ENCODE measurements around the gene LAMB3. TPM values are rescaled to one million over a fixed set of nuclear protein-coding genes. Genes with fewer than 3 reads are reported as not detected.

Gene LAMB3
- total and polyA plus RNA-seq, 7 experiments from 2014 or later: 0.11 to 5.7 (median 0.62) TPM

GRCh38 chr1:209642816-209643215, 9.4 kb downstream of the LAMB3 start:
- H3K4me3 Mint-ChIP-seq: no peak overlapping the region
- no peaks in the 10 kb centered on the region for H3K9me3 Mint-ChIP-seq
- H3K4me1 ChIP-seq (ENCODE audit: control insufficient read depth in 2 of 2, insufficient read depth in 2 of 2, low read length in 2 of 2): no peaks in the 10 kb centered on the region
- H3K36me3 Mint-ChIP-seq: peaks cover 0 to 5% (median 0%) of the 10 kb centered on the region in 5 donors
- no peak overlapping the region for H3K4me3 ChIP-seq (ENCODE audit: low read length)
- ATAC-seq: no peak
- no peaks in the 10 kb centered on the region for H3K27me3 ChIP-seq (ENCODE audit: control insufficient read depth in 2 of 2, insufficient read depth in 2 of 2, low read length in 2 of 2)
- DNase-seq: no peak
- H3K27me3 Mint-ChIP-seq: no peaks in the 10 kb centered on the region
- no peak overlapping the region for H3K27ac ChIP-seq (ENCODE audit: low read depth, low read length)
- ChIA-PET CTCF (interaction anchor here (1.5 kb wide), 1 partner anchor 10 kb away, joined by 4 read pairs; the partner anchor contains the start of gene LAMB3), POLR2A (no interaction called here)
- H3K27ac Mint-ChIP-seq: no peak overlapping the region
- no peaks in the 10 kb centered on the region for H3K9me3 ChIP-seq (ENCODE audit: control insufficient read depth in 2 of 3, low read length in 3 of 3)
- no peaks in the 10 kb centered on the region for H3K36me3 ChIP-seq (ENCODE audit: control insufficient read depth in 2 of 3, insufficient read depth in 3 of 3, low read length in 3 of 3)
- peaks cover 0 to 9% (median 0%) of the 10 kb centered on the region in 7 donors for H3K4me1 Mint-ChIP-seq
- intact Hi-C loops (cut with micrococcal nuclease): no loop called here

- intact Hi-C loops (cut with micrococcal nuclease): no loop called here
- ATAC-seq (no peak), DNase-seq (no peak)
- ChIA-PET POLR2A (no interaction called here), CTCF (interaction anchor here (1.5 kb wide), 1 partner anchor 11 kb away, joined by 4 read pairs; the partner anchor contains the start of gene LAMB3)
- H3K27me3 ChIP-seq (ENCODE audit: control insufficient read depth in 2 of 2, insufficient read depth in 2 of 2, low read length in 2 of 2): no peaks in the 10 kb centered on the region
- Mint-ChIP-seq H3K27me3 (no peaks in the 10 kb centered on the region), H3K9me3 (no peaks in the 10 kb centered on the region), H3K27ac (no peak overlapping the region), H3K4me1 (peaks cover 0 to 6% (median 0%) of the 10 kb centered on the region in 7 donors), H3K36me3 (peaks cover 0 to 5% (median 0%) of the 10 kb centered on the region in 5 donors), H3K4me3 (no peak overlapping the region)
- no peaks in the 10 kb centered on the region for H3K4me1 ChIP-seq (ENCODE audit: control insufficient read depth in 2 of 2, insufficient read depth in 2 of 2, low read length in 2 of 2)
- no peak overlapping the region for H3K27ac ChIP-seq (ENCODE audit: low read depth, low read length)
- no peak overlapping the region for H3K4me3 ChIP-seq (ENCODE audit: low read length)
- no peaks in the 10 kb centered on the region for H3K36me3 ChIP-seq (ENCODE audit: control insufficient read depth in 2 of 3, insufficient read depth in 3 of 3, low read length in 3 of 3)
- no peaks in the 10 kb centered on the region for H3K9me3 ChIP-seq (ENCODE audit: control insufficient read depth in 2 of 3, low read length in 3 of 3)
Measured at GRCh38 chr1:209641832-209642172, 10.4 kb downstream of the LAMB3 start.

- intact Hi-C loops (cut with micrococcal nuclease): no loop called here
- POLR2A ChIA-PET: no interaction called here
- Mint-ChIP-seq H3K4me3 (no peak overlapping the region), H3K27me3 (no peaks in the 10 kb centered on the region), H3K9me3 (peaks cover 0 to 1% (median 0%) of the 10 kb centered on the region in 11 donors), H3K36me3 (peaks cover 0 to 5% (median 0%) of the 10 kb centered on the region in 5 donors), H3K27ac (no peak overlapping the region), H3K4me1 (peaks cover 4 to 13% (median 8%) of the 10 kb centered on the region in 7 donors)
- no peaks in the 10 kb centered on the region for H3K36me3 ChIP-seq (ENCODE audit: control insufficient read depth in 2 of 3, insufficient read depth in 3 of 3, low read length in 3 of 3)
- H3K9me3 ChIP-seq (ENCODE audit: control insufficient read depth in 2 of 3, low read length in 3 of 3): no peaks in the 10 kb centered on the region
- no peaks in the 10 kb centered on the region for H3K4me1 ChIP-seq (ENCODE audit: control insufficient read depth in 2 of 2, insufficient read depth in 2 of 2, low read length in 2 of 2)
- no peaks in the 10 kb centered on the region for H3K27me3 ChIP-seq (ENCODE audit: control insufficient read depth in 2 of 2, insufficient read depth in 2 of 2, low read length in 2 of 2)
- H3K4me3 ChIP-seq (ENCODE audit: low read length): no peak overlapping the region
- no peak overlapping the region for H3K27ac ChIP-seq (ENCODE audit: low read depth, low read length)
- ATAC-seq (no peak), DNase-seq (no peak)
- CTCF ChIA-PET: no interaction called here
Measured at GRCh38 chr1:209635850-209636249, 16.4 kb downstream of the LAMB3 start.

- Histone ChIP-seq H3K9me3 (ENCODE audit: control insufficient read depth in 2 of 3, low read length in 3 of 3) (no peaks in the 10 kb centered on the region), H3K4me3 (ENCODE audit: low read length) (no peak overlapping the region), H3K27me3 (ENCODE audit: control insufficient read depth in 2 of 2, insufficient read depth in 2 of 2, low read length in 2 of 2) (no peaks in the 10 kb centered on the region), H3K4me1 (ENCODE audit: control insufficient read depth in 2 of 2, insufficient read depth in 2 of 2, low read length in 2 of 2) (no peaks in the 10 kb centered on the region), H3K36me3 (ENCODE audit: control insufficient read depth in 2 of 3, insufficient read depth in 3 of 3, low read length in 3 of 3) (no peaks in the 10 kb centered on the region), H3K27ac (ENCODE audit: low read depth, low read length) (no peak overlapping the region)
- H3K27me3 Mint-ChIP-seq: no peaks in the 10 kb centered on the region
- peaks cover 0 to 5% (median 0%) of the 10 kb centered on the region in 5 donors for H3K36me3 Mint-ChIP-seq
- peaks cover 0 to 1% (median 0%) of the 10 kb centered on the region in 11 donors for H3K9me3 Mint-ChIP-seq
- H3K4me1 Mint-ChIP-seq: peaks cover 4 to 13% (median 8%) of the 10 kb centered on the region in 7 donors
- ChIA-PET CTCF (no interaction called here), POLR2A (no interaction called here)
- intact Hi-C loops (cut with micrococcal nuclease): no loop called here
- no peak overlapping the region for H3K27ac Mint-ChIP-seq
- no peak for ATAC-seq
- H3K4me3 Mint-ChIP-seq: no peak overlapping the region
- no peak for DNase-seq
Measured at GRCh38 chr1:209634005-209634737, 18.1 kb downstream of the LAMB3 start.

GRCh38 chr1:209633335-209633997, 18.8 kb downstream of the LAMB3 start:
- intact Hi-C loops (cut with micrococcal nuclease): no loop called here
- Mint-ChIP-seq H3K4me1 (peaks cover 4 to 20% (median 8%) of the 10 kb centered on the region in 7 donors), H3K27me3 (no peaks in the 10 kb centered on the region), H3K9me3 (peaks cover 0 to 1% (median 0%) of the 10 kb centered on the region in 11 donors), H3K4me3 (no peak overlapping the region), H3K36me3 (peaks cover 0 to 5% (median 0%) of the 10 kb centered on the region in 5 donors), H3K27ac (no peak overlapping the region)
- H3K4me1 ChIP-seq (ENCODE audit: control insufficient read depth in 2 of 2, insufficient read depth in 2 of 2, low read length in 2 of 2): no peaks in the 10 kb centered on the region
- H3K27ac ChIP-seq (ENCODE audit: low read depth, low read length): no peak overlapping the region
- DNase-seq: no peak
- H3K9me3 ChIP-seq (ENCODE audit: control insufficient read depth in 2 of 3, low read length in 3 of 3): no peaks in the 10 kb centered on the region
- H3K4me3 ChIP-seq (ENCODE audit: low read length): no peak overlapping the region
- CTCF ChIA-PET: no interaction called here
- no peak for ATAC-seq
- H3K36me3 ChIP-seq (ENCODE audit: control insufficient read depth in 2 of 3, insufficient read depth in 3 of 3, low read length in 3 of 3): no peaks in the 10 kb centered on the region
- H3K27me3 ChIP-seq (ENCODE audit: control insufficient read depth in 2 of 2, insufficient read depth in 2 of 2, low read length in 2 of 2): no peaks in the 10 kb centered on the region
- POLR2A ChIA-PET: no interaction called here

- no peaks in the 10 kb centered on the region for H3K36me3 ChIP-seq (ENCODE audit: control insufficient read depth in 2 of 3, insufficient read depth in 3 of 3, low read length in 3 of 3)
- Mint-ChIP-seq H3K9me3 (no peaks in the 10 kb centered on the region), H3K36me3 (peaks cover 0 to 2% (median 0%) of the 10 kb centered on the region in 5 donors), H3K4me1 (peaks cover 6 to 20% (median 7%) of the 10 kb centered on the region in 7 donors), H3K27me3 (no peaks in the 10 kb centered on the region), H3K4me3 (no peak overlapping the region), H3K27ac (no peak overlapping the region)
- no peak overlapping the region for H3K27ac ChIP-seq (ENCODE audit: low read depth, low read length)
- no peaks in the 10 kb centered on the region for H3K27me3 ChIP-seq (ENCODE audit: control insufficient read depth in 2 of 2, insufficient read depth in 2 of 2, low read length in 2 of 2)
- ATAC-seq: no peak
- H3K4me1 ChIP-seq (ENCODE audit: control insufficient read depth in 2 of 2, insufficient read depth in 2 of 2, low read length in 2 of 2): no peaks in the 10 kb centered on the region
- intact Hi-C loops (cut with micrococcal nuclease): no loop called here
- DNase-seq: no peak
- POLR2A ChIA-PET: interaction anchor here (0.6 kb wide), 1 partner anchor 46 kb away, joined by 3 read pairs; no protein-coding TSS in a partner anchor
- CTCF ChIA-PET: interaction anchor here (1.1 to 1.4 kb wide), 2 partner anchors 54 to 61 kb away, joined by 3 to 5 read pairs; no protein-coding TSS in a partner anchor
- H3K4me3 ChIP-seq (ENCODE audit: low read length): no peak overlapping the region
- no peaks in the 10 kb centered on the region for H3K9me3 ChIP-seq (ENCODE audit: control insufficient read depth in 2 of 3, low read length in 3 of 3)
Measured at GRCh38 chr1:209630383-209631225, 21.6 kb downstream of the LAMB3 start.

All from naive thymus-derived CD4-positive, alpha-beta T cell (primary cell).